Measurements from ENCODE around the gene MSANTD2.

GRCh38 chr11:124832571-124832970, 32.4 kb upstream of the MSANTD2 start:
- TF ChIP-seq CTCF (conservative IDR thresholded peaks at IDR 0.05; ENCODE audit: low read depth, low read length) (no peak), EZH2 (IDR thresholded peaks at IDR 0.05; ENCODE audit: low read length, unreplicated experiment) (no peak)

Data from PC-3 (cell line).